CD4-positive, CD25-positive, alpha-beta regulatory T cell (primary cell): ENCODE measurements around the gene HTR3E. TPM values are rescaled to one million over a fixed set of nuclear protein-coding genes. Genes with fewer than 3 reads are reported as not detected.
"Not testable (repeated sequence)": the region's sequence is repeated elsewhere in the genome, so short reads cannot be mapped to it uniquely, and the experiment has no call there.

Experiments used
- ATAC-seq, 2 donors: fragments of 150-1000 bp; cut with Tn5 transposase; one replicate each; pipeline ENCODE4 v1.10.0; 2021; ENCODE audit warnings: low read depth in 2 of 2, moderate number of reproducible peaks in 2 of 2, moderate library complexity in 1 of 2
- DNase-seq, 3 donors: peaks; one replicate each; pipeline versions ENCODE4 v3.0.0 to v3.0.0-alpha.2; 2012 to 2022; ENCODE audit warnings: mixed read lengths in 1 of 3
- H3K27ac ChIP-seq: one replicate; pipeline ENCODE4 v1.7.0; 2013; ENCODE audit warnings: mild to moderate bottlenecking, low read length; ENCODE audit not compliant: insufficient read depth, poor library complexity, severe bottlenecking
- H3K27me3 ChIP-seq: one replicate; pipeline ENCODE4 v1.7.0; 2013; ENCODE audit warnings: low read length; ENCODE audit not compliant: control insufficient read depth, insufficient read depth
- H3K36me3 ChIP-seq: one replicate; pipeline ENCODE4 v1.7.0; 2013; ENCODE audit warnings: mild to moderate bottlenecking, low read length, moderate library complexity; ENCODE audit not compliant: control insufficient read depth, insufficient read depth
- H3K4me1 ChIP-seq: 2 replicates; pipeline ENCODE4 v1.7.0; 2013; ENCODE audit warnings: mild to moderate bottlenecking, low read length; ENCODE audit not compliant: insufficient read depth, control insufficient read depth, poor library complexity, severe bottlenecking
- H3K4me3 ChIP-seq: one replicate; pipeline ENCODE4 v1.7.0; 2013; ENCODE audit warnings: low read depth, mild to moderate bottlenecking, low read length, moderate library complexity
- H3K9me3 ChIP-seq, 2 experiments: 1 replicate in 1 of 2; 2 replicates in 1 of 2; pipeline ENCODE4 v1.7.0; 2013; ENCODE audit warnings: low read length in 2 of 2, mild to moderate bottlenecking in 1 of 2, moderate library complexity in 1 of 2; ENCODE audit not compliant: control insufficient read depth in 2 of 2
- H3K27ac Mint-ChIP-seq, 3 donors: one replicate each; pipeline ENCODE4 v1.8.0; 2020 to 2022; ENCODE audit warnings: mild to moderate bottlenecking in 3 of 3, mixed read lengths in 3 of 3, moderate library complexity in 2 of 3
- H3K27me3 Mint-ChIP-seq: one replicate; pipeline ENCODE4 v1.8.0; 2022; ENCODE audit warnings: mild to moderate bottlenecking, mixed read lengths
- H3K36me3 Mint-ChIP-seq: one replicate; pipeline ENCODE4 v1.8.0; 2020; ENCODE audit warnings: mixed read lengths
- H3K4me1 Mint-ChIP-seq, 4 donors: one replicate each; pipeline ENCODE4 v1.8.0; 2020 to 2022; ENCODE audit warnings: mixed read lengths in 4 of 4, mild to moderate bottlenecking in 1 of 4
- H3K4me3 Mint-ChIP-seq, 4 donors: one replicate each; pipeline ENCODE4 v1.8.0; 2020 to 2022; ENCODE audit warnings: mild to moderate bottlenecking in 4 of 4, mixed read lengths in 4 of 4, moderate library complexity in 3 of 4
- H3K9me3 Mint-ChIP-seq, 7 donors: one replicate each; pipeline ENCODE4 v1.8.0; 2020 to 2022; ENCODE audit warnings: mixed read lengths in 7 of 7, mild to moderate bottlenecking in 3 of 7, moderate library complexity in 2 of 7
- polyA plus RNA-seq, 4 donors: library from polyadenylated mRNA; unstranded; fragments of 300-500 nt; fragmentation: Illumina TruSeq; gene quantifications; one replicate each; pipeline ENCODE4 v1.2.3, GENCODE V29; 2021
- total RNA-seq: library from RNA; stranded (reverse); gene quantifications from one replicate; pipeline ENCODE4 v1.2.3, GENCODE V29; 2022

The HTR3E gene
- total and polyA plus RNA-seq, 5 donors from 2014 or later: not detected

- Histone ChIP-seq H3K27me3 (no peaks in the 10 kb centered on the region), H3K4me1 (no peaks in the 10 kb centered on the region), H3K27ac (no peak overlapping the region), H3K9me3 (no peaks in the 10 kb centered on the region), H3K36me3 (peaks cover 50% of the 10 kb centered on the region), H3K4me3 (no peak overlapping the region)
- Mint-ChIP-seq H3K27ac (peak overlapping the region in 1 of 3 donors; percentile 26), H3K9me3 (no peaks in the 10 kb centered on the region), H3K4me3 (no peak overlapping the region), H3K4me1 (no peaks in the 10 kb centered on the region), H3K36me3 (peaks cover 19% of the 10 kb centered on the region), H3K27me3 (no peaks in the 10 kb centered on the region)
- no peak for ATAC-seq
- no peak for DNase-seq
Observed at GRCh38 chr3:184145751-184146270, 48.9 kb downstream of the HTR3E start.

GRCh38 chr3:184148076-184148475 lies 51.2 kb downstream of the HTR3E start:
- ATAC-seq: no peak
- Mint-ChIP-seq H3K4me3 (peak overlapping the region in 1 of 4 donors; percentile 44), H3K27ac (no peak overlapping the region), H3K36me3 (no peaks in the 10 kb centered on the region), H3K27me3 (no peaks in the 10 kb centered on the region), H3K9me3 (no peaks in the 10 kb centered on the region), H3K4me1 (no peaks in the 10 kb centered on the region)
- Histone ChIP-seq H3K36me3 (peaks cover 28% of the 10 kb centered on the region), H3K27me3 (no peaks in the 10 kb centered on the region), H3K4me3 (no peak overlapping the region), H3K9me3 (no peaks in the 10 kb centered on the region), H3K4me1 (no peaks in the 10 kb centered on the region), H3K27ac (no peak overlapping the region)
- DNase-seq: no peak

GRCh38 chr3:184149123-184149522 lies 52.3 kb downstream of the HTR3E start:
- H3K27me3 ChIP-seq: no peaks in the 10 kb centered on the region
- no peaks in the 10 kb centered on the region for H3K4me1 Mint-ChIP-seq
- H3K27ac Mint-ChIP-seq: no peak overlapping the region
- no peak overlapping the region for H3K4me3 ChIP-seq
- ATAC-seq (no peak), DNase-seq (no peak)
- H3K9me3 ChIP-seq: no peaks in the 10 kb centered on the region
- H3K27me3 Mint-ChIP-seq: no peaks in the 10 kb centered on the region
- no peaks in the 10 kb centered on the region for H3K4me1 ChIP-seq
- H3K4me3 Mint-ChIP-seq: peak overlapping the region in 1 of 4 donors; percentile 44
- peaks cover 18% of the 10 kb centered on the region for H3K36me3 ChIP-seq
- H3K27ac ChIP-seq: no peak overlapping the region
- no peaks in the 10 kb centered on the region for H3K9me3 Mint-ChIP-seq
- no peaks in the 10 kb centered on the region for H3K36me3 Mint-ChIP-seq

GRCh38 chr3:184149770-184150169 lies 52.9 kb downstream of the HTR3E start:
- H3K4me1 Mint-ChIP-seq, H3K27me3 ChIP-seq, H3K9me3 Mint-ChIP-seq, H3K9me3 ChIP-seq, H3K4me3 ChIP-seq, H3K36me3 Mint-ChIP-seq, H3K27ac ChIP-seq, DNase-seq, H3K27ac Mint-ChIP-seq, ATAC-seq, H3K27me3 Mint-ChIP-seq, H3K4me1 ChIP-seq: not testable (repeated sequence)
- H3K36me3 ChIP-seq: peaks cover 11% of the 10 kb centered on the region
- H3K4me3 Mint-ChIP-seq: peak overlapping the region in 1 of 4 donors; percentile 2

GRCh38 chr3:184154885-184155643 lies 58.2 kb downstream of the HTR3E start, which contains the start of gene DVL3:
Gene DVL3, plus strand, starts transcription at chr3:184155377. Its CDS starts 259 bp downstream, at chr3:184155636.
- peak within 1 kb of the TSS; percentile 68 for H3K4me3 ChIP-seq
- peak; percentile 32 to 46 (median 45) for DNase-seq
- no peaks in the 10 kb centered on the region for H3K9me3 ChIP-seq
- H3K27ac ChIP-seq: peak within 1 kb of the TSS; percentile 51
- H3K36me3 ChIP-seq: no peaks in the 10 kb centered on the region
- H3K27me3 Mint-ChIP-seq: no peaks in the 10 kb centered on the region
- H3K27ac Mint-ChIP-seq: peak within 1 kb of the TSS; percentile 90 to 92 (median 91)
- H3K4me1 Mint-ChIP-seq: peaks cover under 1 to 33% (median 21%) of the 10 kb centered on the region in 4 donors
- H3K36me3 Mint-ChIP-seq: peaks cover 3% of the 10 kb centered on the region
- H3K4me3 Mint-ChIP-seq: peak within 1 kb of the TSS; percentile 68 to 98 (median 94)
- H3K27me3 ChIP-seq: no peaks in the 10 kb centered on the region
- ATAC-seq: peak; percentile 65 to 69
- peaks cover 25% of the 10 kb centered on the region for H3K4me1 ChIP-seq
- no peaks in the 10 kb centered on the region for H3K9me3 Mint-ChIP-seq

- Histone ChIP-seq H3K4me1 (peaks cover 25% of the 10 kb centered on the region), H3K27ac (no peak overlapping the region), H3K27me3 (no peaks in the 10 kb centered on the region), H3K4me3 (peak overlapping the region; percentile 62), H3K36me3 (no peaks in the 10 kb centered on the region), H3K9me3 (no peaks in the 10 kb centered on the region)
- Mint-ChIP-seq H3K27me3 (no peaks in the 10 kb centered on the region), H3K9me3 (no peaks in the 10 kb centered on the region), H3K4me1 (peaks cover 5 to 37% (median 25%) of the 10 kb centered on the region in 4 donors), H3K27ac (peak overlapping the region; percentile 89 to 91 (median 90)), H3K4me3 (peak overlapping the region; percentile 68 to 98 (median 94)), H3K36me3 (peaks cover 3% of the 10 kb centered on the region)
- ATAC-seq: peak; percentile 48 to 55
- peak; percentile 27 to 54 (median 31) for DNase-seq
Observed at GRCh38 chr3:184155644-184156521, 59.0 kb downstream of the HTR3E start.

- Histone ChIP-seq H3K4me3 (peak overlapping the region; percentile 62), H3K27me3 (no peaks in the 10 kb centered on the region), H3K36me3 (no peaks in the 10 kb centered on the region), H3K9me3 (no peaks in the 10 kb centered on the region), H3K27ac (no peak overlapping the region), H3K4me1 (peaks cover 25% of the 10 kb centered on the region)
- no peaks in the 10 kb centered on the region for H3K9me3 Mint-ChIP-seq
- H3K36me3 Mint-ChIP-seq: peaks cover 5% of the 10 kb centered on the region
- no peaks in the 10 kb centered on the region for H3K27me3 Mint-ChIP-seq
- no peak for ATAC-seq
- H3K27ac Mint-ChIP-seq: peak overlapping the region; percentile 64 to 91 (median 90)
- H3K4me3 Mint-ChIP-seq: peak overlapping the region; percentile 68 to 98 (median 94)
- peaks cover 5 to 40% (median 26%) of the 10 kb centered on the region in 4 donors for H3K4me1 Mint-ChIP-seq
- DNase-seq: no peak
Observed at GRCh38 chr3:184156522-184156955, 59.7 kb downstream of the HTR3E start.
